GM23248 (cell line): ENCODE measurements around the gene HTR2C.

Source experiments
- EZH2 ChIP-seq: fragments of 200-600 bp; sonication (generic); IDR thresholded peaks from 2 replicates; pipeline ENCODE4 v1.6.1; 2018; ENCODE audit warnings: antibody characterized with exemption, mild to moderate bottlenecking; ENCODE audit not compliant: insufficient read depth, poor library complexity, severe bottlenecking
- EZH2phosphoT487 ChIP-seq: fragments of 200-600 bp; sonication (generic); IDR thresholded peaks from 2 replicates; pipeline ENCODE4 v1.6.1; 2018; ENCODE audit warnings: antibody characterized with exemption, moderate library complexity, mild to moderate bottlenecking, low read depth; ENCODE audit not compliant: insufficient read depth

DNA sequence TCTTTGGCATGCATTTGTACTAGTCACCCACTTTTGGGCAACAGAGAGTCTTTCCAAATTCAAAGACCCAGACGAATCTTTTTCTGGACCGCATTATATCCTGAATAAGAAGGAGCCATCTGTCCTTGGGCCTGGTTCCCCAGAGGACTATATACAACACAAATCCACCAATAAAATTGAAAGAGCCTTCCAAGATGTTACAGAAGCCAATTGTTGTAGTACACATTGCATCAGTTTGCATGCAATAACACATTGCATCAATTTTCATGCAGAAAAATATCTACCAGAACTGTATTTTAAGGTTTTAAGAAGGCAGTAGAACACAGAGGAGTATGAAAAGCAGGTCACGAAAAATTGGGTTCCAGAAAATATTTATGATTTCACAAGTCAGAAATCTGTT lies 203.2 kb downstream of the HTR2C start:
- TF ChIP-seq EZH2phosphoT487 (no peak), EZH2 (no peak)
